HepG2 (cell line): ENCODE data around the gene WDR7. TPM values are rescaled to one million over a fixed set of nuclear protein-coding genes. Genes with fewer than 3 reads are reported as not detected.

Source experiments
- ASH2L ChIP-seq: fragments of 300-600, 200-600 bp; sonication (generic); IDR thresholded peaks from 2 replicates; pipeline ENCODE4 v1.7.0; 2017; ENCODE audit warnings: low read depth, mild to moderate bottlenecking, moderate library complexity, mixed read lengths, low read length; ENCODE audit not compliant: insufficient read length
- CREB1 ChIP-seq, 2 experiments: fragments of 450-650 bp in 1 of 2; IDR thresholded peaks; 2 replicates each; pipeline ENCODE4 v1.6.1; 2016 to 2017; ENCODE audit warnings: control low read depth in 1 of 2, mild to moderate bottlenecking in 1 of 2, missing compliant biosample characterization in 1 of 2, missing genetic modification characterization in 1 of 2
- DR1 ChIP-seq: sonication (generic); formaldehyde crosslinking; IDR thresholded peaks from 2 replicates; pipeline ENCODE4 v1.8.0; 2021; ENCODE audit warnings: mild to moderate bottlenecking, missing genetic modification reagents, inconsistent platforms
- FOXM1 ChIP-seq: sonication (generic); formaldehyde crosslinking; IDR thresholded peaks from 2 replicates; pipeline ENCODE4 v1.5.0; 2020; ENCODE audit warnings: missing genetic modification reagents
- IRF2 ChIP-seq: IDR thresholded peaks from 2 replicates; pipeline ENCODE4 v1.6.1; 2018; ENCODE audit warnings: missing genetic modification reagents, missing compliant biosample characterization
- KLF6 ChIP-seq: IDR thresholded peaks from 2 replicates; pipeline ENCODE4 v1.8.0; 2016; ENCODE audit warnings: missing biosample characterization, missing genetic modification reagents
- POGZ ChIP-seq: sonication (generic); formaldehyde crosslinking; IDR thresholded peaks from 2 replicates; pipeline ENCODE4 v1.4.0; 2020; ENCODE audit warnings: mild to moderate bottlenecking, missing genetic modification reagents
- RAD21 ChIP-seq: fragments of 450-650 bp; formaldehyde crosslinking; IDR thresholded peaks from 2 replicates; pipeline ENCODE4 v1.5.0; 2020; ENCODE audit warnings: mild to moderate bottlenecking
- RXRA ChIP-seq: sonication (generic); formaldehyde crosslinking; IDR thresholded peaks from 2 replicates; pipeline ENCODE4 v1.5.1; 2020; ENCODE audit warnings: missing genetic modification reagents
- SATB2 ChIP-seq: sonication (generic); formaldehyde crosslinking; IDR thresholded peaks from 2 replicates; pipeline ENCODE4 v1.5.0; 2020; ENCODE audit warnings: missing genetic modification reagents
- ZKSCAN8 ChIP-seq: IDR thresholded peaks from 2 replicates; pipeline ENCODE4 v1.6.1; 2016; ENCODE audit warnings: borderline replicate concordance, missing genetic modification reagents, missing compliant biosample characterization
- ZNF616 ChIP-seq: sonication (generic); formaldehyde crosslinking; IDR thresholded peaks from 2 replicates; pipeline ENCODE4 v1.5.0; 2020; ENCODE audit warnings: low read depth, mild to moderate bottlenecking, missing genetic modification reagents
- ZNF790 ChIP-seq: sonication (generic); formaldehyde crosslinking; IDR thresholded peaks from 2 replicates; pipeline ENCODE4 v1.8.0; 2022; ENCODE audit warnings: missing genetic modification reagents, mild to moderate bottlenecking, borderline replicate concordance
- polyA plus RNA-seq, 8 experiments: library from polyadenylated mRNA; depleted of rRNA in 3 of 8; stranded (reverse) in 7 of 8; unstranded in 1 of 8; fragments of >200 nt; fragmentation: Illumina TruSeq in 4 of 8; extraction: Trizol in 4 of 8; gene quantifications; 2 replicates each; pipeline versions ENCODE4 v1.2.1 to v1.2.3, GENCODE V29; 2011 to 2016; ENCODE audit warnings: low read depth in 4 of 8, missing spikeins in 1 of 8, mixed read lengths in 1 of 8; ENCODE audit not compliant: insufficient read depth in 1 of 8
- total RNA-seq, 5 experiments: library from RNA; depleted of rRNA; stranded (reverse); fragments of >200 nt; fragmentation: Illumina TruSeq; extraction: Trizol; gene quantifications; 2 replicates each; pipeline ENCODE4 v1.2.3, GENCODE V29; 2016; ENCODE audit warnings: low read depth in 1 of 5
- TF ChIP-seq, protein P1 (sequence below): sonication (generic); formaldehyde crosslinking; IDR thresholded peaks from 2 replicates; pipeline ENCODE4 v1.4.0; 2020; ENCODE audit warnings: missing genetic modification reagents, mild to moderate bottlenecking, borderline replicate concordance
- TF ChIP-seq, protein P2 (sequence below): sonication (generic); formaldehyde crosslinking; IDR thresholded peaks from 2 replicates; pipeline ENCODE4 v1.9.0; 2021; ENCODE audit warnings: missing genetic modification reagents, borderline replicate concordance
- TF ChIP-seq, protein P3 (sequence below): sonication (generic); formaldehyde crosslinking; IDR thresholded peaks from 2 replicates; pipeline ENCODE4 v1.4.0; 2020; ENCODE audit warnings: missing genetic modification reagents, mild to moderate bottlenecking, borderline replicate concordance
- TF ChIP-seq, protein P4 (sequence below): sonication (generic); formaldehyde crosslinking; IDR thresholded peaks from 2 replicates; pipeline ENCODE4 v1.9.0; 2021; ENCODE audit warnings: missing genetic modification reagents, borderline replicate concordance

WDR7 gene
- total and polyA plus RNA-seq, 2 of the 13 experiments (the other 11 are each of a cell fraction or from before 2014, with no cell fraction given) = 2.0 to 7.8 TPM

DNA sequence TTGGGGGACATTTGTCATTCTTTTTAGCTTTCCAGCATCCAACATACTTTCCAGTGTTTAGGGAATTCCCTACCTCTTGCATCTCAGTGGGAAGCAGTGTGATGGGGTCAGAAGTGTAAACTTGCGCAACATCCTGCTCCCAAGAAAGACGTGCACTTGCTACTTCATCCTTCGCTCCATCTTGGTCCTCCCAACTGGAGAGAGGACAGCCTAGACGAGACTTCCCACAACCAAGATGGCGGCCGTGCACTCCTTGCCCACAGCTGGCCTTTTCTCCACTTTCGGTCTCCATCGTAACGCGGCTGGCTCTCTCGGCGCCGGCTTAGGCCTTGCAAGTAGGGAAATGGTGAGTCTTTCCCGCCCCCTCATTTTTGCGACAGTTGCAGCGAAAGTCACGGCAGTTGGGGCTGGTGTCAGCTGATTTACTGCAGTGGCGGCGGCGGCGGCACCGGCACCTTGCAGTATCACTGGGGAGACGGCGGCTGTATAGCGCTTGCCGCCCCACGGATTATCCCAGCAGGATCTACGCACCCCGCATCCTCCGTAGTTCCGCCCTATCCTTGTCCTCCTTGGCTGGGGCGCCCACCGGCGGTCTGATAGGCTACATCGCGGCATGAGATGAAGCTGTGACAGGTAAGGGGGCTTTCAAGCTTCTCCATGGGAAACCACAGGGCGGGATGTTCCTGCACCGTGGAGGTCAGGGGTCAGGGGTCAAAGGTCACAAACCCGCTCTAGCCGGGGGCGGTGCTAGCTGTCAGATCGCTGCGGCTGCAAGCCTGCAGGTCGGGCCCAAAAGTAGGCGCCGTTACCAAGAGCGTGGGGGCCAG is at the start of gene WDR7 (continued):
- TF ChIP-seq, protein P1, sequence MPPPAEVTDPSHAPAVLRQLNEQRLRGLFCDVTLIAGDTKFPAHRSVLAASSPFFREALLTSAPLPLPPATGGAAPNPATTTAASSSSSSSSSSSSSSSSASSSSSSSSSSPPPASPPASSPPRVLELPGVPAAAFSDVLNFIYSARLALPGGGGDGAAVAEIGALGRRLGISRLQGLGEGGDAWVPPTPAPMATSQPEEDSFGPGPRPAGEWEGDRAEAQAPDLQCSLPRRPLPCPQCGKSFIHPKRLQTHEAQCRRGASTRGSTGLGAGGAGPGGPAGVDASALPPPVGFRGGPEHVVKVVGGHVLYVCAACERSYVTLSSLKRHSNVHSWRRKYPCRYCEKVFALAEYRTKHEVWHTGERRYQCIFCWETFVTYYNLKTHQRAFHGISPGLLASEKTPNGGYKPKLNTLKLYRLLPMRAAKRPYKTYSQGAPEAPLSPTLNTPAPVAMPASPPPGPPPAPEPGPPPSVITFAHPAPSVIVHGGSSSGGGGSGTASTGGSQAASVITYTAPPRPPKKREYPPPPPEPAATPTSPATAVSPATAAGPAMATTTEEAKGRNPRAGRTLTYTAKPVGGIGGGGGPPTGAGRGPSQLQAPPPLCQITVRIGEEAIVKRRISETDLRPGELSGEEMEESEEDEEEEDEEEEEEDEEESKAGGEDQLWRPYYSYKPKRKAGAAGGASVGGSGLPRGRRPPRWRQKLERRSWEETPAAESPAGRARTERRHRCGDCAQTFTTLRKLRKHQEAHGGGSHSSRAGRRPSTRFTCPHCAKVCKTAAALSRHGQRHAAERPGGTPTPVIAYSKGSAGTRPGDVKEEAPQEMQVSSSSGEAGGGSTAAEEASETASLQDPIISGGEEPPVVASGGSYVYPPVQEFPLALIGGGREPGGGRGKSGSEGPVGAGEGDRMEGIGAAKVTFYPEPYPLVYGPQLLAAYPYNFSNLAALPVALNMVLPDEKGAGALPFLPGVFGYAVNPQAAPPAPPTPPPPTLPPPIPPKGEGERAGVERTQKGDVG = no peak
- TF ChIP-seq FOXM1 (no peak), ZNF616 (CRISPR knock-in tag) (0 out of 2 replicates have a peak, but pooled peaks have one; percentile 8), RAD21 (CRISPR knock-in tag) (no peak), DR1 (CRISPR knock-in tag) (peak; percentile 61; the same call in 1 of the 2 replicates), CREB1 (IDR thresholded peaks at IDR 0.05) (no peak), CREB1 (CRISPR knock-in tag; IDR thresholded peaks at IDR 0.05) (peak; percentile 90), POGZ (CRISPR knock-in tag) (peak; percentile 80), KLF6 (CRISPR knock-in tag) (peak; percentile 72), SATB2 (no peak), ZNF790 (CRISPR knock-in tag) (no peak), ASH2L (peak; percentile 94), ZKSCAN8 (CRISPR knock-in tag) (0 out of 2 replicates have a peak, but pooled peaks have one; percentile 14), RXRA (CRISPR knock-in tag) (peak; percentile 41; the same call in 1 of the 2 replicates), IRF2 (peak; percentile 100)
- TF ChIP-seq, protein P2, sequence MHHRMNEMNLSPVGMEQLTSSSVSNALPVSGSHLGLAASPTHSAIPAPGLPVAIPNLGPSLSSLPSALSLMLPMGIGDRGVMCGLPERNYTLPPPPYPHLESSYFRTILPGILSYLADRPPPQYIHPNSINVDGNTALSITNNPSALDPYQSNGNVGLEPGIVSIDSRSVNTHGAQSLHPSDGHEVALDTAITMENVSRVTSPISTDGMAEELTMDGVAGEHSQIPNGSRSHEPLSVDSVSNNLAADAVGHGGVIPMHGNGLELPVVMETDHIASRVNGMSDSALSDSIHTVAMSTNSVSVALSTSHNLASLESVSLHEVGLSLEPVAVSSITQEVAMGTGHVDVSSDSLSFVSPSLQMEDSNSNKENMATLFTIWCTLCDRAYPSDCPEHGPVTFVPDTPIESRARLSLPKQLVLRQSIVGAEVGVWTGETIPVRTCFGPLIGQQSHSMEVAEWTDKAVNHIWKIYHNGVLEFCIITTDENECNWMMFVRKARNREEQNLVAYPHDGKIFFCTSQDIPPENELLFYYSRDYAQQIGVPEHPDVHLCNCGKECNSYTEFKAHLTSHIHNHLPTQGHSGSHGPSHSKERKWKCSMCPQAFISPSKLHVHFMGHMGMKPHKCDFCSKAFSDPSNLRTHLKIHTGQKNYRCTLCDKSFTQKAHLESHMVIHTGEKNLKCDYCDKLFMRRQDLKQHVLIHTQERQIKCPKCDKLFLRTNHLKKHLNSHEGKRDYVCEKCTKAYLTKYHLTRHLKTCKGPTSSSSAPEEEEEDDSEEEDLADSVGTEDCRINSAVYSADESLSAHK (CRISPR knock-in tag) = no peak
- TF ChIP-seq, protein P3, sequence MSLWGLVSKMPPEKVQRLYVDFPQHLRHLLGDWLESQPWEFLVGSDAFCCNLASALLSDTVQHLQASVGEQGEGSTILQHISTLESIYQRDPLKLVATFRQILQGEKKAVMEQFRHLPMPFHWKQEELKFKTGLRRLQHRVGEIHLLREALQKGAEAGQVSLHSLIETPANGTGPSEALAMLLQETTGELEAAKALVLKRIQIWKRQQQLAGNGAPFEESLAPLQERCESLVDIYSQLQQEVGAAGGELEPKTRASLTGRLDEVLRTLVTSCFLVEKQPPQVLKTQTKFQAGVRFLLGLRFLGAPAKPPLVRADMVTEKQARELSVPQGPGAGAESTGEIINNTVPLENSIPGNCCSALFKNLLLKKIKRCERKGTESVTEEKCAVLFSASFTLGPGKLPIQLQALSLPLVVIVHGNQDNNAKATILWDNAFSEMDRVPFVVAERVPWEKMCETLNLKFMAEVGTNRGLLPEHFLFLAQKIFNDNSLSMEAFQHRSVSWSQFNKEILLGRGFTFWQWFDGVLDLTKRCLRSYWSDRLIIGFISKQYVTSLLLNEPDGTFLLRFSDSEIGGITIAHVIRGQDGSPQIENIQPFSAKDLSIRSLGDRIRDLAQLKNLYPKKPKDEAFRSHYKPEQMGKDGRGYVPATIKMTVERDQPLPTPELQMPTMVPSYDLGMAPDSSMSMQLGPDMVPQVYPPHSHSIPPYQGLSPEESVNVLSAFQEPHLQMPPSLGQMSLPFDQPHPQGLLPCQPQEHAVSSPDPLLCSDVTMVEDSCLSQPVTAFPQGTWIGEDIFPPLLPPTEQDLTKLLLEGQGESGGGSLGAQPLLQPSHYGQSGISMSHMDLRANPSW (CRISPR knock-in tag) = no peak
- TF ChIP-seq, protein P4, sequence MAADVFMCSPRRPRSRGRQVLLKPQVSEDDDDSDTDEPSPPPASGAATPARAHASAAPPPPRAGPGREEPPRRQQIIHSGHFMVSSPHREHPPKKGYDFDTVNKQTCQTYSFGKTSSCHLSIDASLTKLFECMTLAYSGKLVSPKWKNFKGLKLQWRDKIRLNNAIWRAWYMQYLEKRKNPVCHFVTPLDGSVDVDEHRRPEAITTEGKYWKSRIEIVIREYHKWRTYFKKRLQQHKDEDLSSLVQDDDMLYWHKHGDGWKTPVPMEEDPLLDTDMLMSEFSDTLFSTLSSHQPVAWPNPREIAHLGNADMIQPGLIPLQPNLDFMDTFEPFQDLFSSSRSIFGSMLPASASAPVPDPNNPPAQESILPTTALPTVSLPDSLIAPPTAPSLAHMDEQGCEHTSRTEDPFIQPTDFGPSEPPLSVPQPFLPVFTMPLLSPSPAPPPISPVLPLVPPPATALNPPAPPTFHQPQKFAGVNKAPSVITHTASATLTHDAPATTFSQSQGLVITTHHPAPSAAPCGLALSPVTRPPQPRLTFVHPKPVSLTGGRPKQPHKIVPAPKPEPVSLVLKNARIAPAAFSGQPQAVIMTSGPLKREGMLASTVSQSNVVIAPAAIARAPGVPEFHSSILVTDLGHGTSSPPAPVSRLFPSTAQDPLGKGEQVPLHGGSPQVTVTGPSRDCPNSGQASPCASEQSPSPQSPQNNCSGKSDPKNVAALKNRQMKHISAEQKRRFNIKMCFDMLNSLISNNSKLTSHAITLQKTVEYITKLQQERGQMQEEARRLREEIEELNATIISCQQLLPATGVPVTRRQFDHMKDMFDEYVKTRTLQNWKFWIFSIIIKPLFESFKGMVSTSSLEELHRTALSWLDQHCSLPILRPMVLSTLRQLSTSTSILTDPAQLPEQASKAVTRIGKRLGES = no peak
